CD4-positive, alpha-beta T cell treated with Interferon gamma for 1 hour (primary cell): ENCODE results near the gene PLEKHG7.
"Not testable (repeated sequence)": the region's sequence is repeated elsewhere in the genome, so short reads cannot be mapped to it uniquely, and the experiment has no call there.

Source experiments
- DNase-seq: peaks from one replicate; pipeline ENCODE4 v3.0.0-alpha.2; 2020

PLEKHG7 gene

DNA sequence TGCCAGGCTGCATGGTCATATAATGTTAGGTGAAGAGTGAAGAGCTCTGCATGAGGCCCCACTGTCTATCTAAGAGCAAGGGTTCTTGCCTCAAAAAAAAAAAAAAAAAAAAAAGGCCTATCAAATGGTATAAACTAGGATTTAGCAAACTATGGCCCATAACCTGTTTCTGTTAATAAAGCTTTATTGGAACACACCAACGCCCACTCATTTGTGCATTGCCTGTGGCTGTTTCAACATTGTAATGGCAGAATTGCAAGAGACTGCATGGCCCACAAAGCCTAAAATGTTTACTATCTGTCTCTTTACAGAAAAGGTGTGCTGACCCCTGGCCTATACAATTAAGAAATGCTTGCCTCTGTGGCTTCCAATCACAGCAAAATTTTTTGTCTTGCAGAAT lies 12.8 kb downstream of the PLEKHG7 start:
- DNase-seq, result no peak

DNA sequence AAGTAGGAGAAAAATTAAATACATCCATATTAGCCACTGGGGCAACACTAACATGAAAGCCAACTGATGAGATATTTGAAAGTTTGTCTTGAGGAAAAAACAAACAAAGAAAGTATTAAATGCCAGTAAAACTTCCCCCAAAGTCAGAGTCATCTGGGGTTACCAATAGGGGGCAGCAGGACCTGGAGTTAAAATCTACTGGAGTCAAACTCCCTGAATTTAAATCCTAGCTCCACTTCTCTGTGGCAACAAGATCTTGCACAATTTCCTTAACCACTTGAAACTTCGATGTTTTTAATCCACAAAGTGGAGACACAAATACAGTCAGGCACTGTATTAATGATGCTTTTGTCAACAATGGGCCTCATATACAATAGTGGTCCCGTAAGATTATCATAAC lies 14.4 kb downstream of the PLEKHG7 start:
- DNase-seq, result no peak

DNA sequence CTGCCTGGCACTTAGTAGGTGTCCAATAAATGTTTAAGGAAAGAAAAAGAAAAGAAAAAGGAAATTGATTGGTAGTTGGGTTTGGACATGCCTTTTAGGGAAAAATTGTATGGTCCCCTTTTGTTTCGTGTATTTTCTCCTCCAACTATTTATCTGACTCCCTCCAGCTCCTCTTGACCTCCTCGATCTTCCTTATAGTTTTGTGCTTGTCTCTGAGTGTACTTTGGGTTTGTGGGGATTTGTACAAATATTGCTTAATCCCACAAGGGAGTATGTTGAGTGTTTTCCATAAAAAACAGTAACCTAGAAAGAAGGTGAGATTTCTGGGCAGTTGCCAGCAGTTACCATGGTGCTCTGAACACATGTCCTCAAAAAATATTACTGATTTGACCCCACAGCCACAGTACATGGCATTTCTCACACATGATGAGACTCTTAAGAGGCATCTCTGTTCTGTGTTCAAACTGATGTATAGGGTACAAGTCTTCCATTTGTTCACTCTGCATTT lies 15.7 kb downstream of the PLEKHG7 start:
- DNase-seq, result no peak

DNA sequence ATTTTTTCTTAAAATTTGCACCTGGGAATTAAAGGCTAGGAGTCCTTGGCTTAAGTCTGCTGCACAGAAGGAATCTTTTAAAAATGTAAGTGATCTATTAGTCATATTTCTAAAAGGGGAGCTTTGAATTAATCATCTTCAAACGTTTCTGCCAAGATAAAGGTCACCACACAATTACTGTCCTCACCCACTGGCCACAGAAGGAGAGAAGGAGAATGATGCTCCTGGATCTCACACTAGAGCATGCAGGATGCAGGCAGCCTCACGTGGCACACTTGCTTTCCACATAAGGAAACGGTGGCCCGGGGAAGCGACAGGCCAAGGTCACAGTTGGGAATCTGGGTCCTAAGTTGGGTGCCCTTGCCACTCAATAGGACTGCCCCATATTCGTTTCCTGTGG lies 16.9 kb downstream of the PLEKHG7 start:
- DNase-seq, result no peak

DNA sequence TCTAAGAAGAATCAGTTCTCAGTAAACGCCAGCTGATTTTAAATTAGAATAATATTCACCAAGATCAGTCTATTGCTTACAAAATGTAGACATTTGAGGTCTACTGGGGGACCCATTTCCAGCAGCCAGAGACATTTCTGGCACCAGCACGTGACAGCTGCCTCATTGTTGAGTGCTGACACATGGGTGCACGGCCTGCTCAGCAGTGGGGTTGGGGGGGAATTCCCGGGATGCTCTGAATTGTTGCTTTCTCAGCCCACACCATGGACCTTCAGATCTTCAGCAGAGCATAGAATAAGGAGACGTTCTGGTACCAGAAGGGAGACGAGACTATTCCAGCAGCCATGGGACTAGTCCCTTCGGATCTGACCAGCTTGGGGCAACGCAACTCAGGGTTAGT lies 18.3 kb downstream of the PLEKHG7 start:
- DNase-seq, result no peak

DNA sequence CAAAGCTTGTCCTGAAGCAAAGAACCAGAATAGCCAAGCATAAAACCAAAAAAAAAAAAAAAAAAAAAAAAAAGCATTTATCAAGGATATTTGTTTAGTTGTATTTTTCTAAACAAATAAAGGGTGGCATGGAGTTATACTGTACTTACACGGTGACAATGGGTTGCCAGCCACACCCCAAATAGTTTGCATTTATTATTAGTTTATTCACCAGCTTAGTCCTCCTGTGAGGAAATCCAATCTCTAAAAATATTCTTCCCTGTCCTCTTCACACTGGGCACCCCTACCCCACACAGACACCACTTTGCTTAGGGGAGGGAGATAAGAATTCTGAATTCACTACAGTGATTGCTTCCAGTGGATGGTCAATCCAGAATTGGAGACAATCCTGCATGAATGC lies 18.9 kb downstream of the PLEKHG7 start:
- DNase-seq, result no peak

DNA sequence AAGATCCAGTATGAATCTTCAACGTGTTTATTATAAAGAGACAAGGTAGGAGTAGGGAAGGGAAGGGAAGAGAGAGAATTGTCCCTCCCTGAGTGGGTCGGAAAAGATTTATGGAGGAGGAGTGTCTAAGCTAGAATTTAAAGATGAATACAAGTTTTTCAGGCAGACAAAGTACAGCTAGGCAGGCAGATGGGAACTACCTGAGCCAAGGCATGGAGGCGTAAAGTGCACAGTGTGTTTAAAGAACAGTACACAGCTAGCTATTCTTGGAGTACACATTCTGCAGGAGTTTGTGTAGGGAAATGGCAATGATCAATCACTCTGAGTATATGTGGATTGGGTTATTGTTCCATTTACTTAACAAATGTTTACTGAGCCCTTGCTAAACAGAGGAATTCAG lies 20.1 kb downstream of the PLEKHG7 start:
- DNase-seq, result no peak

DNA sequence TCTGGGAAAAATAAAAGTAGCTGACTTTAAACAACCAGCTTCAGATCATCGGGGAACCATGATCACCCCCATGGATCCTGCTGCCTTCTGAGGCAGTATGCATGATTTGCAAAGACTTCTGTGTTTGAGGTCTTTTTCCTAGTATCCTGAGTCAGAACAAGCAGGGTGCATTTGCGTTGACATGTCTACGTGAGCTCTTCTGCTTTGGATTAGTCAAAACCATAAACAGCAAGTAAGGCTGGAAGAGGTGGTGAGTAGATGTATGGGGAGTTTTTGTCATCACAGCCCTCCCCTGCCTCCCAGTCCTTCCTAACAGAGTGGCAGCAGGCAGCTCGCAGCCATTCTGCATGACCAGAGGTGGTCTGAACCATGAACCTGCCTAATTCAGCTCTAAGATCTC lies 24.1 kb downstream of the PLEKHG7 start:
- no peak for DNase-seq

DNA sequence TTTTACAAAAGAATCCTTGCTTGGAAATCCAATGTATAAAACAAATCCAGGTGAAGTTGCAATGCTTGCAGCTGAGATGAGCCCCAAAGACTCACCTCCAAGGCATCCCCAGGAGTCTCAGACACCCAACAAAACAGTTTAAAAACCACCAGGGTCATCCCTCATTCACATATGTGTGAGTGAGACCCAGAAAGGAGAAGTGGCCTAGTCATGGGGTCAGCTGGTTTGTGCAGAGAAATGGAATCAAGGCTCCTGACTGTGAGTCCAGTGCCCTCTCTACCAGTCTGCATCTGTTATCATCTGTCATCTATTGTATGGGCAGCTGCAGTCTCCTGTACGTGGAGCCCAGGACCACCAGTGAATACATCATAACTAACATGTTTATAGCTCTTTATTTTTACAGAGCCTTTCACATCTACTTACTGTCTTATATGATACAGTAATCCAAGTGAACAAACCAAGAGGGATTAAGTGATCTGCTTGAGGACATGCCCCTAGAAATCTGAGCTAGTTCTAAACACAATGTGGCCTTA lies 27.1 kb downstream of the PLEKHG7 start:
- DNase-seq, result no peak

DNA sequence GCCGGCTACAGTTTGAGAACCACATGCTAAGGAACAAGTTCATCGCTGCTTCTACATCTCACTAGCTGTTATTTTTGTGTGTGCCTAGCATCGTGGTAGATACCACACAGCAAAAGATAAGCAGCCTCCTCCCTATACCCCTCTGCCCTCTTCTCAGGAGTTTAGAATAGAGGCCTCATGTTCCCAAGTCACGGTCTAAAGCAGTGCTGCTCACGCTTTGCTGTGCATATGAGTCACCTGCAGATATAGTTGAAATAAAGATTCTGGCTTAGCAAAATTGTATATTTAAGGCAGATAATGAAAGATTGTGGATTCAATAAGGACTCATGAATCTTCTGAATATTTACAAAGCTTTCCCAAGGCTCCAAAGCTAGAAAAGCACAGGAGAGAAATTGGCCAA lies 28.0 kb downstream of the PLEKHG7 start:
- DNase-seq, result no peak

DNA sequence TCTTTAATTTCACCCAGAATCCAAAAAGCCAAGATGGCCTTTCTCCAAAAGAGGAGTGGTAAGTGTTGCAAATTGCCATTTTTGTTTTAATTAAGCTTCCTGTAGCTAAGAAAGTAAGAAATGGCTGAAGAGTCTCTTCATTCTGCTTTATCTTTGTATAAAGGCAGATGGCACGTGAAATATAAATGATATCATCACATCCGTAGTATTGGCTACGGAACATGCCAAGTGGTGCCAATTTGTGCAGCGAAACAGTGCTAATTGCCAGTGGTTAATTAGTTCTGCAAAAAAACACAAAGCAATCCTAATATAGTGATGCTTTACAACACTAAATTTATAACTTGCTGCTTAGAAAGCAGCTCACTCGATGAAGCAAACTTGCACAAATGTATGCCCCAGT lies 29.4 kb downstream of the PLEKHG7 start:
- DNase-seq, result no peak

DNA sequence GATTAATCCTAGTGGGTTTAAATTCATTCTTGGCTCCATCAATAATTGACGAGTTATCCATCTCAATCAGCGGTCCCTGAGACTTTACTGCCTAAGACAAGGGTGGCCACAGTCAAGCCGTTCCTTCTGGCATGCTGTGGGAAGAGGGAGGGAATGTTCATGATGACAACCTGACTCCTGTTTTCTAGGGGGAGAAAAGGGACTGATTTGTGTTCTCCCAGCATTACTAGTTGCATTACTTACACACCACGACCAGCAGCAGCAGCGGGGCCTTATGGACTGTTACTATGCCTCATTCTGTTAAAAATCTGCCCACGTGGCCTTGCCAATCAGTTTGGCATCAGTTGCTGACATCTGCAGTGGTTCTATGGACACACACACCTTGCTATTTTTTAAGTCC lies 29.9 kb downstream of the PLEKHG7 start:
- DNase-seq, result no peak

DNA sequence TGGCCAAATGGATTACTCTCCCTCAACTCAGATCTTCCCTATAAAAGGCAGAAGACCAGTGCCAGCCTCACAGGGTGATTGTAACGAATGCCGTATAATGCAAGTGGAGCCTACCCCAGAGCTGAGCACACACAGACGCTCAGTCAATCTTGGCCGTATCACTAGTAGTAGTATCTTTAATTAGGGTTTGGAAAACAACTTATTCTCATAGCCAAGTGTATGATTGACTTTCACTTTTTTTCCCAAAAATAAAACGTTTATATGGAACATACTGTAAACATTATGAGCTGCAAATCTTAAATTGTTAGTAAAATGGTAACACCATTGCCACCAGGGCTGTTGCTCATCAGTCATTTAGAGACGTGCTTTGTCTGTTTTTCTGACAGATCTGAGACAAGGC lies 30.4 kb downstream of the PLEKHG7 start:
- no peak for DNase-seq

DNA sequence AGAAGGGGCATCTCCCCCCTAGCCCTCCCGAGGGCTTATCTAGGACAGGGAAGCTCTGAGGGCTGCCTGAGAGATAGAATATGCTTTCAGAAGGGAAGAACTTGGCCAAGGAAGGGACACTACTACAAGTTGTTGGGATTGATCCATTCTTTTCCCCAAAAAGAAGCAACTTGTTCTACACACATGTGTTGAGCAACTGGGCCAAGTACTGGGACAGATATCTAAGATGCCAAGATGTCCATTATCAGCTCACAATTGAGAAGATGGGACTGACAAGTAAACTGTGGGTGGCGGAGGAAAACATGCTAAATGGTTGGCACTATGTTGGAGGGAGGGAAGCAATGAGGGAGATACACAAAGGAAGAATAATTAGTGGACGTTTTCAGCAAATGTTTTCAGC lies 30.9 kb downstream of the PLEKHG7 start:
- no peak for DNase-seq

DNA sequence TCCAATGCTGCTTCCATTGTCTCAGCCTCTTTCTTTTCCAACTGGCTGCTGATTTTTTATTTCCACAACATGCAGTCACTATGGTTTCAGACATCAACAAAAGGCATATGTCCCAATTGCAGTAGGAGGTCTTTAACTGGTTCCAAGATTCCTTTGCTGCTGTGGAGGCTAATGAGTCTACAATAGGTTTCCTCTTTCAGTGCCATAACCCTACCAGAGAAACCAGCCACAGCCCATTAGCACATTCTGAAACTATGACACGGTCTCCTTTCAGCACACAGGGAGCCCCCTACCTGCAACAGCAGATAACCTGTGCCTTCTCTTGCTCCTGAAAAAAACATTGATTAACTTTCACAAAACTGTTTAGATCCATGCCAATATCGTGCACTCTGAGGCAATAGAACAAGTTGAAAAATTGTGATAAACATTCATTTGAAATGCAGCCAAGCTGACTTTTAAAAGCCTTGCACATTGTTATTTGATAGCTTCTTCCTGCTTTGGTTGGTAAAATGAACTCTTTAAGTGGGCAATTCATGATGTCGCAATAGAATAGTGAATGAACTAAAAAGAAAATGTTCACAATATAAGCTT lies 32.4 kb downstream of the PLEKHG7 start:
- DNase-seq, result no peak

DNA sequence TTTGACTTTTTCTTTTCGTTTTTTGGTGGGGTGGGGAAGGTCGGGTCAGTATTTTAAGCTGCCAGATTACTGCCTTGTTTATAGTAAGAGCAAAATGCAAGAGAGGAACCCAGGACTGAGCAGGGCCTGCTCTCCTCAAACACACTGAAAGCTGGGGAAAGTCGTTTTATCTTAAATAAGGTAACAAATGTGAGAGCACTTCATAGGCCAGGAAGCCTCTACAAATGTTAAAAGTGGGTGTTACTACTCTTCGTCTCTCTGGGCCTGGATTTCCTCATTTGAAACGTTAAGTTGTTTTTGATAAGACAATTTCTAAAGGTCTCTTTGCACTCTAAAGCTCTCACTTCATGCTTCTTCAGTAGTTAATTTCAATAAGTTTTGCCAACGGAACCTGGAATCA lies 33.8 kb downstream of the PLEKHG7 start:
- DNase-seq, result no peak

DNA sequence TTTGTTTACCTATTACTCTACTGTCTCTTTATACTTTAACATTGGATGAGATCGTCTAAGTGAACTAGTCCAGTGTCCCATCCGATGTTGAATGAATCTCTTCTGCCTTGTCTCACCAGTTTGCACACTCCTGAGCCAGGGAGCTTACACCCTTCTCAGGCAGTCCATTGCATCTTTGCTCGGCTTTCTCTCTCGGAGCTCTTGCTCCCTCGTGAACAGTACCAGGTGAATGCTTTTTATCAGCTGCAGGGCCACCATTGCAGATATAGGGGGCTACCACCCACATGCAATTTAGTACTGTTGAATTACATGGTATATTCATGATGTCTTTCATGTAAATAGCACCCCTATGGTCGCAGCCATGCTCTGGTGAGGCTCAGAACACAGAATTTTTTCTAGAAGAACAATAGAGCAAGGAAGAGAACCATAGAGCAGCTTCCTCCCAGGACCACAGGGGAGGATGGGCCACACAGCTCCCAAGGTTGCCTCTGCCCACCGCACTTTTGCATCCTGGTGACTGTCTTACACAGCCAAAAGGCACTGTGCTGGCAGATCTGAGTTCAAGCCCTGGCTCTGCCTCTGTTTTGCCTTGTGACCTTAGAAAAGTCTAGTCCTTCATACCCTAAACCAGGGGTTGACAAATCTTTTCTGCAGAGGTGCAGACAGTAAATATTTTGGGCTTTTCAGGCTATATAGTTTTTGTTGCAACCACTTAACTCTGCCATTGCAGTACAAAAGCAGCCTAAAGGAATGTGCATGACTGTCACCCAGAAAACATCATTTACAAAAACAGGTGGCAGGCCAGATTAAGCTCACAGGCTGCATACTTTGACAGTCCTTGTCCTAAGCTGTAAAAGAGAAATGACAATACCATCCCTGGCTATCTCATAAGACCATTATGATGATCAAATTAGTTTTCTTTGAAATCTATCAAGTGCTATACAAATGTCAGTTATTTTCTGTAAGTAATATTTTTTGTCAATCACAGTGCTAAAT lies 35.4 kb downstream of the PLEKHG7 start:
- no peak for DNase-seq

DNA sequence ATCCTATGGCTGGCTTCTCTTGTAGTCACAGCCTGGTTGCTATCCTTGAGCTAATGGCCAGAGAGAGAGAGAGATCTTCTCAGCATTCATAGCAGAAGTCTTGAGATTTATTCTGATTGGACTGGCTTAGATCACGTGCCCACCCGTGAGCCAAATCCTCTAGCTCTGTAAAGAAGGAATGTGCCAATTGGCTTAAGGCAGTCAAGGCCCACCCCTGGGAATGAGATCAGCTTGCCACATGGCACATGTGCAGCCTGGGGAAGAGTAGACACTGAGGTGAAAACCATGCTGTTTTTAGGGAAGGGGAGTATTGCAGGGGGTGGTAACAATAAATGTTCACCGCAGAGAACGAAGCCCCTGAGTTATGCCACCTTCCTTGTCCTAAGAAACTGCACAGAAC lies 36.3 kb downstream of the PLEKHG7 start:
- DNase-seq, result no peak

DNA sequence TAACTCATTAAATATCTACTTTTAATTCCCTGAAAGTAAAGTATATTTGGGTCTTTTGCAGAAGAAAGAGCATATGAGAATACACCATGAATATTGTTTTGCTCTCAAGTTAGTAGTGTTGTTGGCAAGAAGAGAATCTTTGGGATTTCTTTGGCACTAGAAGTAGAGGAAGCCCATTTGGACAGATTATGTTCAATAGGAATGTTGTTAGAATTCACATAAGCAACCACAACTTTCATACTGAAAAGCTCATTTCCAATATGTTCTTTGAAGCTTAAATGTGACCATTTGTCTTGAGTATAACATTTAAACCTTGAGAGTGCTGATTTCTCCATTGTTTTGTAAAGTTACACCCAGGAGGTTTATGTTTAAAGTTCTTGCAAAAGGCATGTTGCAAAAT lies 37.6 kb downstream of the PLEKHG7 start:
- no peak for DNase-seq

DNA sequence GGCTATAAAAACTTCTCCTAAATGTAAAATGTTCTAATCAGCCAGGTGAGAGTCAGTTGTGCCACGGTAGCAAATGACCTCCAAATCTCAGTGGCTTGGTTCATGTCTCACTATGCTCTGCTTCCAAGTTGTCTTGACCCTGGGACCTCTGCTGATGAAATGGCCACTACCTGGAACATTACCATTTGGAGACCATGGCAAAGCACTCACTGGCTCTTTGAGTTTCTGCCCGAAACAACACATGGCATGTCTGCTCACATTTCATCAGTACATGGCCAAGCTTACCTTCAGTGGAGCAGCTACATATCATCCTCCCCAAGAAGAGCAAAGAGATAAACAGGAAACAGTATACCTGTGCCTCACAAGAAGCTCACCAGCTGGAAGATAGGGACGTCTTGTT lies 40.2 kb downstream of the PLEKHG7 start:
- no peak for DNase-seq

DNA sequence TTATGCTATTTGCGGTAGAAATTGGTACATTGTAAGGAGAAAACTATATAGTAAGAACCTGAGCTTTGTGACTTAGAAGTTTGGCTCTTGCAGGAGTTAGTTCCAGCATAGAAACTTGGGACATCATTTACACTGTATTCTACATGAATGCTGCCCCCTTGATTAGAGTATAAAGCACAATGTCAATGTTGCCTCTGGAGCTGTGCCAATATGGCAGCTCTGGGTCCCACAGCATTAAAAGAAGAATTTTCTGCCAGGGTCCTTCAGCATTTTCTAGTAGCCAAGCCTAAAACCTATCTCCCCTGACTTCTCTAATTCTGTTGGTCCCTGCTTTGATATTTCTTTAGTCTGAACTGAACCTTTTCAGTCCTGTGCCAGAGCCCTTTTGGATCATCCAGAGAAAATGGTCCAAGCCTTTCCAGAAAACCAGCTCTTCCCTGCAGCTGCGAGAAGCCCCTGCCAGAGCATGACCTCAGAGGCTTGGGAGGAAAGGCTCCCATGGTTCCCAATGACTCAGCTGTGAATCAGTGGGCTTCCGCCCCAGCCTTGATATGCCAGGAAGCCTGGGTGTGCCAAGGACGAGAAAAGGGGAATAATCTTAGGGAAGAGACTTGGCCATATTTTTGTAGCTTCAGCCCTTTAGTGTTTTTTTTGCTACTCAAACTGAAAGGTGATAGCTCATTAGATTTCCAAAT lies 43.2 kb downstream of the PLEKHG7 start:
- no peak for DNase-seq

DNA sequence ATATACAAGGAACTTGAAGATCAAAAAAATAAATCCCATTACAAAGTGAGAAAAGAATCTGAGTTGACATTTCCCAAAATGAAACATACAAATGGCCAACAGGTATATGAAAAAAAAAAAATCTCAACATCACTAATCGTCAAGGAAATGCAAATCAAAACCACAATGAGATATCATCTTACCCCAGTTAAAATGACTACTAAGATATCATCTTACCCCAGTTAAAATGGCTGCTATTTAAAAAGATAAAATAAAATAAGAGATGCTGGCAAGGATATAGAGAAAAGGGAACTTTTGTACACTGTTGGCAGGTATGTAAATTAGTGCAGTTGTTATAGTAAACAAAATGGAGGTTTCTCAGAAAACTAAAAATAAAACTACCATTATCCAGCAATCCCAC lies 44.4 kb downstream of the PLEKHG7 start:
- no peak for DNase-seq

DNA sequence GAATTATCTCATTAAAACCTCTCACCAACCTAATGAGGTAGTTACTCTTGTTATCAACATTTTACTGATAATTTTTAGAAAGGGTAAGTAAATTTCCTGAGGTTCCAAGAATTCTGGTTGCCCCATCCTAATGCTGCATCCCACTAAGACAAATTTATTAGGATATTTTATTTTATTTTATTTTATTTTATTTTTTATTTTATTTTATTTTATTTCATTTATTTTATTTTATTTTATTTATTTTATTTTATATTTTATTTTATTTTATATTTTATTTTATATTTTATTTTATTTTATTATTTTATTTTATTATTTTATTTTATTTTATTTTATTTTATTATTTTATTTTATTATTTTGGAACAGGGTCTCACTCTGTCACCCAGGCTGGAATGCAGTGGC lies 46.9 kb downstream of the PLEKHG7 start:
- DNase-seq, result not testable (repeated sequence)
